ENCODE results near the gene EXOC4. TPM values are rescaled to one million over a fixed set of nuclear protein-coding genes. Genes with fewer than 3 reads are reported as not detected.

EXOC4 gene
- total RNA-seq, 1 experiment from 2014 or later = 75.8 TPM

GRCh38 chr7:133858311-133858710, 605.4 kb downstream of the EXOC4 start:
- no peak for DNase-seq
- Histone ChIP-seq H3K4ac (ENCODE audit: low read depth, low read length) (no peak overlapping the region), H4K8ac (replicated peaks; ENCODE audit: insufficient read length, low read depth, low read length) (no peak overlapping the region), H3K27ac (ENCODE audit: insufficient read length, low read depth, low read length) (no peak overlapping the region), H3T11ph (ENCODE audit: low read length) (no peak overlapping the region), H4K5ac (ENCODE audit: insufficient read length, low read depth, low read length) (no peak overlapping the region), H3K79me1 (ENCODE audit: insufficient read depth, low read depth, low read length, poor library complexity, severe bottlenecking) (no peaks in the 10 kb centered on the region), H3K56ac (ENCODE audit: insufficient read length, low read depth, low read length) (no peak overlapping the region), H3K4me2 (ENCODE audit: insufficient read depth, insufficient read length, low read length) (no peak overlapping the region), H3K23me2 (ENCODE audit: insufficient read length, low read depth, low read length, poor library complexity, severe bottlenecking) (no peaks in the 10 kb centered on the region), H3K4me1 (ENCODE audit: insufficient read depth, low read length) (peaks cover 6% of the 10 kb centered on the region; the same call in 1 of the 2 replicates), H3K27me3 (ENCODE audit: insufficient read depth, low read length) (no peaks in the 10 kb centered on the region), H4K91ac (ENCODE audit: insufficient read length, low read depth, low read length) (no peak overlapping the region), H3K18ac (ENCODE audit: insufficient read length, low read depth, low read length) (no peak overlapping the region), H3K23ac (ENCODE audit: insufficient read length, low read depth, low read length) (no peak overlapping the region), H3K9me3 (ENCODE audit: control insufficient read depth, low read depth, low read length) (no peaks in the 10 kb centered on the region), H2BK15ac (ENCODE audit: low read depth, low read length) (no peak overlapping the region), H2BK120ac (ENCODE audit: low read depth, low read length, poor library complexity, severe bottlenecking) (no peak overlapping the region), H2BK20ac (ENCODE audit: low read depth, low read length, poor library complexity, severe bottlenecking) (no peak overlapping the region), H2BK5ac (ENCODE audit: insufficient read length, low read length) (no peak overlapping the region), H3K9ac (ENCODE audit: extremely low read depth, insufficient read length, low read length) (no peak overlapping the region), H3K79me2 (ENCODE audit: insufficient read depth, low read length) (no peaks in the 10 kb centered on the region), H4K20me1 (ENCODE audit: control insufficient read depth, insufficient read depth, insufficient read length) (no peaks in the 10 kb centered on the region), H2BK12ac (ENCODE audit: insufficient read length, low read depth, low read length) (no peak overlapping the region), H2AFZ (ENCODE audit: low read length) (no peak overlapping the region), H2AK5ac (ENCODE audit: insufficient read length, low read length) (no peak overlapping the region), H3K14ac (ENCODE audit: insufficient read depth, low read length) (no peak overlapping the region)
- H3K4me3 Mint-ChIP-seq = no peak overlapping the region
- H3K27ac Mint-ChIP-seq = 0 out of 7 replicates have a peak overlapping the region, but pooled peaks of 1 of the 3 experiments have one; percentile 11
- no CpG with 5 or more reads among the region's 6 CpGs for WGBS (ENCODE audit: extremely low coverage, insufficient read length, low lambda C conversion rate)
- peaks cover 3 to 4% of the 10 kb centered on the region in 2 experiments; a peak in 2 of 5 replicates for H3K9me3 Mint-ChIP-seq
- H3K27me3 Mint-ChIP-seq (ENCODE audit: low read depth) = no peaks in the 10 kb centered on the region
- H3K4me1 Mint-ChIP-seq = peaks cover 15 to 31% of the 10 kb centered on the region in 2 experiments
- TF ChIP-seq CTCF (conservative IDR thresholded peaks at IDR 0.05) = no peak
- peaks cover 3 to 5% (median 4%) of the 10 kb centered on the region in 3 experiments; a peak in 4 of 7 replicates for H3K36me3 Mint-ChIP-seq (ENCODE audit: insufficient read depth in 1 of 3, low read depth in 3 of 3)
